Measurements from ENCODE around the gene PILRA. TPM values are rescaled to one million over a fixed set of nuclear protein-coding genes. Genes with fewer than 3 reads are reported as not detected.

PILRA gene
- total and polyA plus RNA-seq, 2 of the 13 experiments (the other 11 are each of a cell fraction or from before 2014, with no cell fraction given), result 0.13 to 1.3 TPM

DNA sequence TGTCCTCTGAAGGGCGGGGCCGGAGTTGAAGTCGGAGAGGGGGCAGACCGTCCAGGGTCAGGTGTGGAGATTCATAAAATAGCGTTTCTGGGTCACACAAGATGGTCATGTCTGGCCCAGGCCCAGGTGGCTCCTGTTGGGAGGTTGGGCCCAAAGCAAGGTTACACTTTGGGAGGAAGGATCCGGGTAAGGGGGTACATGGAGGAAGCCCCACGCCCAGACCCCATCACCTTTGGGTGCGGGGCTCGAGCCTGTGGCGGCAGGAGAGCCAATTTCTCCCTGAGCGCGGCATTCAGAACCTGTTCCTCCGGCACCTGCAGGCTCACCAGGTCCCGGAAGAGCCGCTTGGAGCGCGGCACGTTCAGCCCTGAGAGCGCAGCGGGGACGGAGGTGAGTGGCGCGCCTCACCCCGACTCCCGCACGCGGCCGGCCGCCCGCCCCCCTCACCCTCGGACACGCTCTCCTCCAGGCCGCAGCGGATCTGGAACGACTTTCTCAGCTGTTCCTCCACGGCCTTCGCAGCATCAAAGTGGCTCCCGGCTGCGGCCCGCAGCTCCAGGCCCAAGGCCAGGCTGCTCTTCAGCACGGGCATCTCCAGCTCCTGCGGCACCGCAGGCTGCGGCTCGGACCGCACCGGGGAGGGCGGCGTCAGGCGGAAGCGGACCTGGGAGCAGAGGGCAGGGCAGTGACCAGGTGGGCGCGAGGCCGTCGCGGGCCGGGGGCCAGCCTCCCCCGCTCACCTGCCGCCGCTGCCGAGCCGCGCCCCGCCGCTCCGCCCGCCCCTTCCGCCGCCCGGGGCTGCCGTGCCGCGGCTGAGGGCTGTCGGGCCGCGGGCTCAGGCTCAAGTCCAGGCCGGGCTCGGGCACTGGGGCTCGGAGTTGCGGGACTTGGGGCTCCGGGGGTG, 62.4 kb downstream of the PILRA start (continued):
- TF ChIP-seq, protein P1, sequence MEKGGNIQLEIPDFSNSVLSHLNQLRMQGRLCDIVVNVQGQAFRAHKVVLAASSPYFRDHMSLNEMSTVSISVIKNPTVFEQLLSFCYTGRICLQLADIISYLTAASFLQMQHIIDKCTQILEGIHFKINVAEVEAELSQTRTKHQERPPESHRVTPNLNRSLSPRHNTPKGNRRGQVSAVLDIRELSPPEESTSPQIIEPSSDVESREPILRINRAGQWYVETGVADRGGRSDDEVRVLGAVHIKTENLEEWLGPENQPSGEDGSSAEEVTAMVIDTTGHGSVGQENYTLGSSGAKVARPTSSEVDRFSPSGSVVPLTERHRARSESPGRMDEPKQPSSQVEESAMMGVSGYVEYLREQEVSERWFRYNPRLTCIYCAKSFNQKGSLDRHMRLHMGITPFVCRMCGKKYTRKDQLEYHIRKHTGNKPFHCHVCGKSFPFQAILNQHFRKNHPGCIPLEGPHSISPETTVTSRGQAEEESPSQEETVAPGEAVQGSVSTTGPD (CRISPR knock-in tag; IDR thresholded peaks at IDR 0.05), result no peak
- TF ChIP-seq SYNCRIP (IDR thresholded peaks at IDR 0.05; ENCODE audit: insufficient read depth, low read depth, low read length), result no peak
- TF ChIP-seq, protein P2, sequence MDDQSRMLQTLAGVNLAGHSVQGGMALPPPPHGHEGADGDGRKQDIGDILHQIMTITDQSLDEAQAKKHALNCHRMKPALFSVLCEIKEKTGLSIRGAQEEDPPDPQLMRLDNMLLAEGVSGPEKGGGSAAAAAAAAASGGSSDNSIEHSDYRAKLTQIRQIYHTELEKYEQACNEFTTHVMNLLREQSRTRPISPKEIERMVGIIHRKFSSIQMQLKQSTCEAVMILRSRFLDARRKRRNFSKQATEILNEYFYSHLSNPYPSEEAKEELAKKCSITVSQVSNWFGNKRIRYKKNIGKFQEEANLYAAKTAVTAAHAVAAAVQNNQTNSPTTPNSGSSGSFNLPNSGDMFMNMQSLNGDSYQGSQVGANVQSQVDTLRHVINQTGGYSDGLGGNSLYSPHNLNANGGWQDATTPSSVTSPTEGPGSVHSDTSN (CRISPR knock-in tag; IDR thresholded peaks at IDR 0.05; ENCODE audit: borderline replicate concordance), result no peak
- no peak for TF ChIP-seq MIER3 (CRISPR knock-in tag; IDR thresholded peaks at IDR 0.05; ENCODE audit: borderline replicate concordance)
- no peak for TF ChIP-seq ZNF788 (CRISPR knock-in tag; IDR thresholded peaks at IDR 0.05; ENCODE audit: borderline replicate concordance)
- TF ChIP-seq ZNF75D (CRISPR knock-in tag; IDR thresholded peaks at IDR 0.05; ENCODE audit: borderline replicate concordance), result no peak
- no peak for TF ChIP-seq ZNF367 (CRISPR knock-in tag; IDR thresholded peaks at IDR 0.05; ENCODE audit: borderline replicate concordance)
- 0 out of 2 replicates have a peak, but pooled peaks have one; percentile 4 for TF ChIP-seq ATF7-NPFF (CRISPR knock-in tag; IDR thresholded peaks at IDR 0.05; ENCODE audit: low read depth)
- no peak; the same call in 1 of the 2 replicates for TF ChIP-seq GPN1 (CRISPR knock-in tag; IDR thresholded peaks at IDR 0.05; ENCODE audit: borderline replicate concordance)
- TF ChIP-seq, protein P3, sequence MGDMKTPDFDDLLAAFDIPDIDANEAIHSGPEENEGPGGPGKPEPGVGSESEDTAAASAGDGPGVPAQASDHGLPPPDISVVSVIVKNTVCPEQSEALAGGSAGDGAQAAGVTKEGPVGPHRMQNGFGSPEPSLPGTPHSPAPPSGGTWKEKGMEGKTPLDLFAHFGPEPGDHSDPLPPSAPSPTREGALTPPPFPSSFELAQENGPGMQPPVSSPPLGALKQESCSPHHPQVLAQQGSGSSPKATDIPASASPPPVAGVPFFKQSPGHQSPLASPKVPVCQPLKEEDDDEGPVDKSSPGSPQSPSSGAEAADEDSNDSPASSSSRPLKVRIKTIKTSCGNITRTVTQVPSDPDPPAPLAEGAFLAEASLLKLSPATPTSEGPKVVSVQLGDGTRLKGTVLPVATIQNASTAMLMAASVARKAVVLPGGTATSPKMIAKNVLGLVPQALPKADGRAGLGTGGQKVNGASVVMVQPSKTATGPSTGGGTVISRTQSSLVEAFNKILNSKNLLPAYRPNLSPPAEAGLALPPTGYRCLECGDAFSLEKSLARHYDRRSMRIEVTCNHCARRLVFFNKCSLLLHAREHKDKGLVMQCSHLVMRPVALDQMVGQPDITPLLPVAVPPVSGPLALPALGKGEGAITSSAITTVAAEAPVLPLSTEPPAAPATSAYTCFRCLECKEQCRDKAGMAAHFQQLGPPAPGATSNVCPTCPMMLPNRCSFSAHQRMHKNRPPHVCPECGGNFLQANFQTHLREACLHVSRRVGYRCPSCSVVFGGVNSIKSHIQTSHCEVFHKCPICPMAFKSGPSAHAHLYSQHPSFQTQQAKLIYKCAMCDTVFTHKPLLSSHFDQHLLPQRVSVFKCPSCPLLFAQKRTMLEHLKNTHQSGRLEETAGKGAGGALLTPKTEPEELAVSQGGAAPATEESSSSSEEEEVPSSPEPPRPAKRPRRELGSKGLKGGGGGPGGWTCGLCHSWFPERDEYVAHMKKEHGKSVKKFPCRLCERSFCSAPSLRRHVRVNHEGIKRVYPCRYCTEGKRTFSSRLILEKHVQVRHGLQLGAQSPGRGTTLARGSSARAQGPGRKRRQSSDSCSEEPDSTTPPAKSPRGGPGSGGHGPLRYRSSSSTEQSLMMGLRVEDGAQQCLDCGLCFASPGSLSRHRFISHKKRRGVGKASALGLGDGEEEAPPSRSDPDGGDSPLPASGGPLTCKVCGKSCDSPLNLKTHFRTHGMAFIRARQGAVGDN (CRISPR knock-in tag; IDR thresholded peaks at IDR 0.05), result peak; percentile 84
- TF ChIP-seq, protein P4, sequence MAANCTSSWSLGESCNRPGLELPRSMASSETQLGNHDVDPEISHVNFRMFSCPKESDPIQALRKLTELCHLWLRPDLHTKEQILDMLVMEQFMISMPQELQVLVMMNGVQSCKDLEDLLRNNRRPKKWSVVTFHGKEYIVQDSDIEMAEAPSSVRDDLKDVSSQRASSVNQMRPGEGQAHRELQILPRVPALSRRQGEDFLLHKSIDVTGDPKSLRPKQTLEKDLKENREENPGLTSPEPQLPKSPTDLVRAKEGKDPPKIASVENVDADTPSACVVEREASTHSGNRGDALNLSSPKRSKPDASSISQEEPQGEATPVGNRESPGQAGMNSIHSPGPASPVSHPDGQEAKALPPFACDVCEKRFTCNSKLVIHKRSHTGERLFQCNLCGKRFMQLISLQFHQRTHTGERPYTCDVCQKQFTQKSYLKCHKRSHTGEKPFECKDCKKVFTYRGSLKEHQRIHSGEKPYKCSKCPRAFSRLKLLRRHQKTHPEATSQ (CRISPR knock-in tag; IDR thresholded peaks at IDR 0.05; ENCODE audit: borderline replicate concordance), result peak; percentile 72; the same call in 1 of the 2 replicates
- TF ChIP-seq, protein P5, sequence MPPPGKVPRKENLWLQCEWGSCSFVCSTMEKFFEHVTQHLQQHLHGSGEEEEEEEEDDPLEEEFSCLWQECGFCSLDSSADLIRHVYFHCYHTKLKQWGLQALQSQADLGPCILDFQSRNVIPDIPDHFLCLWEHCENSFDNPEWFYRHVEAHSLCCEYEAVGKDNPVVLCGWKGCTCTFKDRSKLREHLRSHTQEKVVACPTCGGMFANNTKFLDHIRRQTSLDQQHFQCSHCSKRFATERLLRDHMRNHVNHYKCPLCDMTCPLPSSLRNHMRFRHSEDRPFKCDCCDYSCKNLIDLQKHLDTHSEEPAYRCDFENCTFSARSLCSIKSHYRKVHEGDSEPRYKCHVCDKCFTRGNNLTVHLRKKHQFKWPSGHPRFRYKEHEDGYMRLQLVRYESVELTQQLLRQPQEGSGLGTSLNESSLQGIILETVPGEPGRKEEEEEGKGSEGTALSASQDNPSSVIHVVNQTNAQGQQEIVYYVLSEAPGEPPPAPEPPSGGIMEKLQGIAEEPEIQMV (CRISPR knock-in tag; IDR thresholded peaks at IDR 0.05; ENCODE audit: low read depth), result no peak
- TF ChIP-seq, protein P6, sequence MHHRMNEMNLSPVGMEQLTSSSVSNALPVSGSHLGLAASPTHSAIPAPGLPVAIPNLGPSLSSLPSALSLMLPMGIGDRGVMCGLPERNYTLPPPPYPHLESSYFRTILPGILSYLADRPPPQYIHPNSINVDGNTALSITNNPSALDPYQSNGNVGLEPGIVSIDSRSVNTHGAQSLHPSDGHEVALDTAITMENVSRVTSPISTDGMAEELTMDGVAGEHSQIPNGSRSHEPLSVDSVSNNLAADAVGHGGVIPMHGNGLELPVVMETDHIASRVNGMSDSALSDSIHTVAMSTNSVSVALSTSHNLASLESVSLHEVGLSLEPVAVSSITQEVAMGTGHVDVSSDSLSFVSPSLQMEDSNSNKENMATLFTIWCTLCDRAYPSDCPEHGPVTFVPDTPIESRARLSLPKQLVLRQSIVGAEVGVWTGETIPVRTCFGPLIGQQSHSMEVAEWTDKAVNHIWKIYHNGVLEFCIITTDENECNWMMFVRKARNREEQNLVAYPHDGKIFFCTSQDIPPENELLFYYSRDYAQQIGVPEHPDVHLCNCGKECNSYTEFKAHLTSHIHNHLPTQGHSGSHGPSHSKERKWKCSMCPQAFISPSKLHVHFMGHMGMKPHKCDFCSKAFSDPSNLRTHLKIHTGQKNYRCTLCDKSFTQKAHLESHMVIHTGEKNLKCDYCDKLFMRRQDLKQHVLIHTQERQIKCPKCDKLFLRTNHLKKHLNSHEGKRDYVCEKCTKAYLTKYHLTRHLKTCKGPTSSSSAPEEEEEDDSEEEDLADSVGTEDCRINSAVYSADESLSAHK (CRISPR knock-in tag; IDR thresholded peaks at IDR 0.05; ENCODE audit: borderline replicate concordance), result no peak

All from HepG2 (cell line).